HG03442 (cell line): ENCODE measurements around the gene COL27A1.
"Not testable (repeated sequence)": the region's sequence is repeated elsewhere in the genome, so short reads cannot be mapped to it uniquely, and the experiment has no call there.

Experiments used
- ATAC-seq: cut with Tn5 transposase; IDR thresholded peaks from one replicate; pipeline ENCODE4 v1.9.1; 2021; ENCODE audit warnings: mild to moderate bottlenecking, moderate library complexity; ENCODE audit not compliant: unreplicated experiment

Gene COL27A1

GRCh38 chr9:114180696-114181606, 25.6 kb downstream of the COL27A1 start:
- ATAC-seq, result no peak

- no peak for ATAC-seq
Measured at GRCh38 chr9:114181607-114182409, 26.5 kb downstream of the COL27A1 start.

- ATAC-seq, result no peak
Measured at GRCh38 chr9:114183006-114183405, 27.7 kb downstream of the COL27A1 start.

GRCh38 chr9:114184071-114184470, 28.7 kb downstream of the COL27A1 start:
- ATAC-seq, result no peak

GRCh38 chr9:114184866-114185265, 29.5 kb downstream of the COL27A1 start:
- no peak for ATAC-seq

- no peak for ATAC-seq
Measured at GRCh38 chr9:114185570-114186490, 30.5 kb downstream of the COL27A1 start.

GRCh38 chr9:114186605-114187289, 31.4 kb downstream of the COL27A1 start:
- ATAC-seq, result no peak

- no peak for ATAC-seq
Measured at GRCh38 chr9:114187827-114188226, 32.5 kb downstream of the COL27A1 start.

- no peak for ATAC-seq
Measured at GRCh38 chr9:114189823-114190562, 34.7 kb downstream of the COL27A1 start.

- ATAC-seq, result no peak
Measured at GRCh38 chr9:114190563-114190905, 35.2 kb downstream of the COL27A1 start.

GRCh38 chr9:114191402-114191801, 36.1 kb downstream of the COL27A1 start:
- ATAC-seq, result not testable (repeated sequence)

- ATAC-seq, result no peak
Measured at GRCh38 chr9:114192539-114192938, 37.2 kb downstream of the COL27A1 start.

- ATAC-seq, result no peak
Measured at GRCh38 chr9:114193090-114193489, 37.8 kb downstream of the COL27A1 start.

GRCh38 chr9:114196117-114196516, 40.8 kb downstream of the COL27A1 start:
- ATAC-seq, result no peak

- ATAC-seq, result no peak
Measured at GRCh38 chr9:114196979-114197622, 41.8 kb downstream of the COL27A1 start.

- ATAC-seq, result no peak
Measured at GRCh38 chr9:114198249-114199040, 43.1 kb downstream of the COL27A1 start.

GRCh38 chr9:114200721-114201300, 45.5 kb downstream of the COL27A1 start:
- no peak for ATAC-seq

GRCh38 chr9:114202396-114202795, 47.1 kb downstream of the COL27A1 start:
- no peak for ATAC-seq
